ENCODE results near the gene GIT2.
"Not testable (repeated sequence)": the region's sequence is repeated elsewhere in the genome, so short reads cannot be mapped to it uniquely, and the experiment has no call there.

The GIT2 gene

DNA sequence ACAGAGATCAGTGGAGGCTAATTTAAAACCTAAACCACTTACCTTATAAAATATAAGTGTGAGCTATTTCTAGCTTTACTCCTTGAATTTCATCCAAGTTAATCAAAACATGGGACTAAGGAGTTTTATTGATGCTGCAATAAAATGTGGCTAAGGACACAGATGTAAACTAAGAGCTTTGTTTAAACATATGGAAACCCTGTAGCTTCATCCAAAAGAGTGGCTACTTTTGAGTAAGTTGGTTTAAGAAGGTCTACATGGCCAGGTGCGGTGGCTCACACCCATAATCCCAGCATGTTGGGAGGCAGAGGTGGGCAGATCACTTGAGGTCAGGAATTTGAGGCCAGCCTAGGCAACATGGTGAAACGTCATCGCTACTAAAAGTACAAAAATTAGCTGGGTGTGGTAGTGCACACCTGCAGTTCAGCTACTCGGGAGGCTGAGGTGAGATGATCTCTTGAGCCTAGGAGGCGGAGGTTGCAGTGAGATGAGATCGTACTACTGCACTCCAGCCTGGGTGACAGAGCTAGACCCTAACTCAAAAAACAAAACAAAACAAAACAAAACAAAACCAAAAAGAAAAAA lies 55.7 kb downstream of the GIT2 start:
- DNase-seq: no peak

DNA sequence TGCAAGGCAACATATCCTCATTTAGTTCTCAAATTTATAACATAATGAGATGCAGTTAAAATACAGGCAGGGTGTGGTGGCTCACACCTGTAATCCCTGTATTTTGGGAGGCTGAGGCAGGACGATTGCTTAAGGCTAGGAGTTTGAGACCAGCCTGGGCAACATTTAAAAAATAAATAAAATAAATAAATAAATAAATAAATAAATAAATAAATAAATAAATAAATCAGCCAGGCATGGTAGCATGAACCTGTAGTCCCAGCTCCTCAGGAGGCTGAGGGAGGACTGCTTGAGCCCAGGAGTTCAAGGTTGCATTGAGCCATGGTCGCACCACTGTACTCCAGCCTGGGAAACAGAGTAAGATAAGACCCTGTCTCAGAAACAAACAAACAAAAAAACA lies 56.7 kb downstream of the GIT2 start:
- DNase-seq: no peak

DNA sequence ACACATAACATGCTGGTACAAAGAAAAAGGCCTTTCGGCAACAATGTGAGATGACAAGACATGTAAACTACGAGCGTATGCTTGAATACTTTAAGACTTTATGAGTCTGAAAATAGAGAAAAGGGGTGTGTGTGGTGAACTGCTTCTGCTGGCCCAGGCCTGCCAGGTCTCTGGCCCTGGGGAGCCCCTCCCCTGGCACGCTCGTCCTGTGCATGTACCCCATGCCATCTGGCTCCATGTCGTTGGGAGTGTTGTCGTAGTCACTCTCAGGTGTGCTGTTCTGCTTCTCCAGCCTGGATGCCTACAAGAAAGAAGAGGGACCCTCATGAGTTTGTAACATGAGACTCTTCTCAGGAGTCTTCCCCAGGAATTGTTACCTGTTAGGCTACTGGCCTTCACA lies 57.2 kb downstream of the GIT2 start:
- no peak for DNase-seq

DNA sequence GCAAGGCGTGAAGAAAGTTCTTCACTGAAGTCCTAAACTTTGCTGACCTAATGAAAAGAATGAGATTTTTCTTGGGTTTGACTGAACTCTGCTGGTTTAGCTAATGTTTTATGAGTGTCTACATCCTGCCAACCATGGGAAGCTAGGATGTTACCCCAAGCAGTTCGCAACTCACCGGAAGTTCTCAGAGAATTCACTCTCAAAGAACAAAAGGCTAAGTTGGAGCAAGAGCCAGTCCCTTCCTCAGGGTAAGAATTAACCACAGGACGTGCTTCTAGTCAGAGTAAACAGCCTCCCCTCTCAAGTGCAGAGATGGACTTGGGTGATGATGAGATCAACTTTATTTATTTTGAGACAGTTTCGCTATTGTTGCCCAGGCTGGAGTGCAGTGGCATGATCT lies 58.8 kb downstream of the GIT2 start:
- DNase-seq: no peak

DNA sequence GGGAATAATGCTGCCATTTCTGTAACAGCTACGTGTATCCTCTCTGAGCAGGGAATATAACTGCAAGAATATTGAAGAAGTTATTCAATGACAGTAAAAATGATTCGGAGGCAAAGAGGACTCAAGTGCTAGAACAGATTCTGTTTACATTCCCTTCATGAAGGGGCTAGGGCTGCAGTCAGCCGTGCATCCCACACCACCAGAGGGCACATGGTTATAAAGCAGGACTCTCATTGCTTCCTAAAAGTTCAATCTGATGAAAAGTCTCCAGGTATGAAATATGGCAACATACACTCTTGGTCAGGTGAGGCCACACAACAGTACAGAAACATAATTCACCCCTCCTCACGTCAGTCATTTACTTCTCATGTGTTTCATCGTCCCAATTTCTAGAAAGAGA lies 62.1 kb downstream of the GIT2 start:
- DNase-seq: peak; percentile 28

DNA sequence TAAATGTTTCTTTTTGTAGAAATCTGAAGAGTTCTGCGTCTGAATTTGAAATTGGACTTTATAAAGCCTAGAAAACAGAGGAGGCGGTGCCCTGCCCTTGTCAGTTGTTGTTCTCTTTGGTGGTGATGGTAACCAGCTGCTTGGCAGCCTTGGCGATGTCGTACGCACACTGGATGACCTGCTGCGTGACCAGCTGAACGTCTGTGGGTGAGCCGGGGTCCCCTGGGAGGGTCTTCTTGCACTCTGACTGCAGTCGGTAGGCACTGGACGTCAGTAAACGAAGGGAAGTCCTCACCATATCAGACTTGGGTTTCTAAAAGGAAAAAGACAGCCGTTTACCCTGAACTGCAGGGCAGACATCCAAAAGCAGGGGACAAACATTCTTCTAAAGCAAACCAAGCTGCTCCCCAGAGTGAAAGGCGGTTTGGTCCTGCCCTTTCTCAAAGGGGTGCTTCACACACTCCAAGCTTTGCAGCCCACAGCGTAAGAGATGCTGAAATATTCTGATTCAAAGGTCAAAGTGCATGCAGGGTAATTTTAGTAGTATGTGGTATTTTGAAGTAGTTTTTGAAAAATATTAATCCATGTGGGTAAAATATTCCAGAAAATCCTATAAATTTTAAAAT lies 63.2 kb downstream of the GIT2 start:
- DNase-seq: no peak

DNA sequence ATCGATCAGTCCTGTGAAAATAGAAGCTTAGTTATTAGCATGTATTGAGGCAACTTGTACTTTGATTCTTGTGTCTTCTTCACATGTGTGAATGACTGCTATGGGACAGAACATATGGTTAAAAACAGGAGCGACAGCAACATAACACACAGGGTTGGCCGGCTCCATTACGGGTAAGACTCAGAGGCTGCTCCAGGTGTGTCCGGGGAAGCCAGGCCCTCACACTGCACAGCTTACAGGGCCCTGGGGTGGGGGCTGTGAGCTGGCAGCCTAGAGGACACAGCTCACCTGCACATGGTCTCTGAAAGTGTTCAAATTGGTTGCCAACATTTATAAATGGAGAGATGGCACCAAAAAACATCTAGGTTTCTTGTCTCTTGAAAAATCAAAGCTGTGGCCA lies 65.0 kb downstream of the GIT2 start:
- DNase-seq: no peak

DNA sequence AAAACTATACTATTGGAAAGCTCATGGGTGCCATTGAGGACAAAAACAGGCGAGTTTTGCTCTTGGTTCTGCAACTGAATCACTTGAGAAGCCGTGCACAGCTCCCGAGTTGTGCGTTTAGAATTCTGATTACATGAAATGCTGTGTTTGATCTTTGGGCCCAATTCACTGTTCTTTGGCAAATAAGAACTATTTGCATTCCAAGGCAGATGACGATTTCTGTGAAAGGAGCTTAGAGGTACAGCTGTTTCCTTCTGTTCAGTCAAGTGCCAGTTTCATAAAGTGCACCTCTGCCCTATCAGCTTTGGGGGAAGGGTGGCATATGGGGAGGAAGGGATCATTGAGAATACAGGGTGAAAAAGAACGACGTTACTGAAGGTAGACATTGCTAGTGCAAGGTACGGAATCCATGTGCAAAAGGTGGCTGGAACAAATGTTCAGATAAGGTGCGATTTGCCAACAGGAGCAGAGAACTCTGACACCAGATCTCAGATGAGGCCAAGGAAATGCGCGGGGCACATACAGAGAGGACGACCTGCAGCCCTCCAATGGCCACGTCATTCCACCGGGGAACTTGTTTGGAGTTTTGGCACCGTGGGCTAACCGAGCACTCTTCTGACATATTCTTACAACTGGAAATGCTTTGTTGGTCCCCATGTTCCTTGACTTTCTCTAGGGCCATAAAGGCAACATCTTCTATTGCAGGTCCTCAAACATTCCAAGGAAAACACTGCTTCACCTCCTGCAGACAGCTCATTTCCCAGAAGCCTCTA lies 66.0 kb downstream of the GIT2 start:
- DNase-seq: no peak

DNA sequence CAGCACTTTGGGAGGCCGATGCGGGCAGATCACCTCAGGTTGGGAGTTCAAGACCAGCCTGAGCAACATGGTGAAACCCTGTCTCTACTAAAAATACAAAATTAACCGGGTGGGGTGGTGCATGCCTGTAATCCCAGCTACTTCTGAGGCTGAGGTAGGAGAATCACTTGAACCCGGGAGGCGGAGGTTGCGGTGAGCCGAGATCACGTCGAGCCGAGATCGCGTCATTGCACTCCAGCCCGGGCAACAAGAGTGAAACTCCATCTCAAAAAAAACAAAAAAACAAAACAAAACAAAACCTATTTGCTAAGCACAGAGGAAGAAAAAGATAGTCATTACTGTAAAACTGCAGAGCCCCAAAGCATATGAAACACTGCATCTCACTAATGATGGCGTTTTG lies 66.8 kb downstream of the GIT2 start:
- DNase-seq: not testable (repeated sequence)

DNA sequence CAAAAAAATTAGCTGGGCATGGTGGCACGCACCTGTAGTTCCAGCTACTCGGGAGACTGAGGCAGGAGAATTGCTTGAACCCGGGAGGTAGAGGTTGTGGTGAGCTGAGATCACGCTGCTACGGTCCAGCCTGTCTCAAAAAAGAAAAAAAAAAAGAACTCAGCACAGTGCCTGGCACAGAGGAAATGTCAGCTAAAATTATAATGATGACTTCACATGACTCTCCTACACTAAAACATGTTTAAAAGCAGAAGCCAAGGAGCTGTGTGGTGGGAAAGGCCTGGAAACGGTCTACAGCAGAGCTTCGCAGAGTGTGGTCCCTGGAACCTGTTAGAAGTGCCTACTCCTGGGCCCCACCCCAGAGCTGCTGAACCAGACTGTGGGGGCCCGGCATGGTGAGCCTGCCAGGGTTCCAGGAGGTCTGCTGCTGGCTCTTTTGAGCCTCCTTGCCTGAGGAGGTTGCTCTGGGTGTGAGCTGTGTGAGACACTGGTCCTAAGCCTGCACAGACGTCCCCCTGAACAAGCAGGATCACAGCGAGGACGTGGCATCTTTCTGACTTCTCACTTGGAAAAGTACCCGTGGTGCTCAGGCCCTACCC lies 68.0 kb downstream of the GIT2 start:
- no peak for DNase-seq

DNA sequence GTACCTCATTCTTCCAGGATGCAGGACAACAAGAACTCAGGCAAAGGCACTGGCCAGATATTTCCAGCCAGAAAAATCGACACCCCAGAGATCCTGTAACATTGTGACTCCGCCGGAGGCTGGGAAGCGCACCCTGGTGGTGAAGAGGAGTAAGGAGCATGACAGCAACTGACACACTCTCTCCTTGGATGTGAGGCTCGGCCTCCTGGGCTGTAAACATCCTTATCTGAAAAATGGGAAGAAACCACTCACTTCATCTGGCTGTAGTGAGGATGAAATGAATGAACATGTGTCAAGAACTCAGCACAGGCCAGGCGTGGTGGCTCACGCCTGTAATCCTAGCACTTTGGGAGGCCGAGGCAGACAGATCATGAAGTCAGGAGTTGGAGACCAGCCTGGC lies 68.5 kb downstream of the GIT2 start:
- DNase-seq: peak; percentile 62

DNA sequence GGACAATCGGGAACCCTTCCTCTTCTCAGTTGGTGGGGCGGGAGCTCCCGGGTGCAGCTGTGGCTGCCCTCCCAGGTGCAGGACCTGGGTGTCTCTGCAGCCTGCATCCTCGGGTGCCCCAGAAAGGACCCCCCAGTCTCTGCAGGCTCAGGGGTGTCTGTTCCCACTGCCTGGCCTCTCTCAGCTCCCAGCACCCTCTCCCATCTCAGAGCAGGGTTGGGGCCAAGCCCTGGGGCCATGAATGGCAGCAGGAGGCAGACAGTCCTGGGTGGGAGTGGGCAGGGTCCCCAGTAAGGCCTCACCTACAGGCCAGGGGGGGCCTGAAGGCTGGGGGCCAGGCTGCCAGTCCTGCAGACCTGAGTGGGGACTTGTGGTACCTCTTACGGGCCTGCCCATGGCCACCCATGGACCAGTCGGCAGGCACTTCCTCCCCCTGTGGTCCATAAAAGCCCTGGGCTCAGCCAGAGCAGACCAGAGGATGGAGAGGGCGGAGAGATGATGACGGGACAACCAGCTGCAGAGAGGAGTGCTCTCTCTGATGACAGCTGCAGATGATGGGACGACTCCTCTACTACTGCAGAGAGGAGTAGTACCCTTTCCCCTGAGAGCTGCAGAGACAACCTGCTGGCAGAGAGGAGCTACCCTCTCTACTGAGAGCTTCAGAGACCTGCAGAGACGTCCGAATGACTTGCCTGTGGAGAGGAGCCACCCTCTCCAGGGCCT lies 69.5 kb downstream of the GIT2 start:
- no peak for DNase-seq

DNA sequence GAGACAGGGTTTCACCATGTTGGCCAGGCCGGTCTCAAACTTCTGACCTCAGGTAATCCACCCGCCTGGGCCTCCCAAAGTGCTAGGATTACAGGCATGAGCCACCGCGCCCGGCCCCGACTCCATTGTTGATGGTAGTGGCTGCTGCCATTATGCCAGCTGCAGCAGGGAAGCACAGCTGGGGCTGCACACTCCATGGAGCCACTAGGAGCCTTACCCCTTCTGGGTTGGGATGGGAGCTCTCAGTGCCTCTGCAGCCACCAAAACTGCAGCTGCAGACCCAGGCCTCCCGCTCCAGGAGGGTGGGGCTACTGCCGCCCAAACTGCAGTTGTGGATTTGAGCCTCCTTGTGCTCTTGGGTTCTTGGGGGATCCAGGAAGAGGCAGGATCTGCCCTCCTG lies 70.2 kb downstream of the GIT2 start:
- no peak for DNase-seq

DNA sequence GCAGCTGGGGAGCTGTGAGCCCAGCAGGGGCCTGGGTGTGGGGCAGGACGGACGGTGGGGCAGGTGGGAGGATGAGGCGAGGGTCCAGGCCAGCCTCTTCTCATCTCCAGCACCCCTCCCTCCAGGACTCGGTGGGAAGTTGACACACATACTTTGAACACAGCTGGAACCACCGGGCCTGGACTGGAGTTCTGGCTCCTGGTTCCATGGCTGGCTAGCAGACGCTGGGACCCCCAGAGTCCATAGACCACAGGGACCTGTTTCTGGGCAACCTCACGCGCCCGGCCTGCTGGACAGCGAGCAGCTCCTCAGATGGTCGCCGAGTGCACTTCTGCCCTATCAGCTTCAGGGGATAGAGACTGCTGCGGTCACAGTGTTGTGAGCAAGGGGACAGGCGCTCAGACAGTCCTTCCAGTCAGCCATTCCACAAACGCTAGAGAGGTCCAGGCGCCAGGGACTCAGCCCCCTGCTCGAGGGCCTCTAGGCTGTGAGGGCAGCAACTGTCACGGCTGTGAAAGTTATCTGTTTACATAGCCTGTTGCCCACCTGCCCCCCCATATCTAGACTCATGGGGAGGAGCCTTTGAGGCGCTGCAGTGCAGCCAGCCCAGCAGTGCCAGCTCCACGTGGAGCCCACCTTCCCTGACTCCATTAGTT lies 70.9 kb downstream of the GIT2 start:
- no peak for DNase-seq

DNA sequence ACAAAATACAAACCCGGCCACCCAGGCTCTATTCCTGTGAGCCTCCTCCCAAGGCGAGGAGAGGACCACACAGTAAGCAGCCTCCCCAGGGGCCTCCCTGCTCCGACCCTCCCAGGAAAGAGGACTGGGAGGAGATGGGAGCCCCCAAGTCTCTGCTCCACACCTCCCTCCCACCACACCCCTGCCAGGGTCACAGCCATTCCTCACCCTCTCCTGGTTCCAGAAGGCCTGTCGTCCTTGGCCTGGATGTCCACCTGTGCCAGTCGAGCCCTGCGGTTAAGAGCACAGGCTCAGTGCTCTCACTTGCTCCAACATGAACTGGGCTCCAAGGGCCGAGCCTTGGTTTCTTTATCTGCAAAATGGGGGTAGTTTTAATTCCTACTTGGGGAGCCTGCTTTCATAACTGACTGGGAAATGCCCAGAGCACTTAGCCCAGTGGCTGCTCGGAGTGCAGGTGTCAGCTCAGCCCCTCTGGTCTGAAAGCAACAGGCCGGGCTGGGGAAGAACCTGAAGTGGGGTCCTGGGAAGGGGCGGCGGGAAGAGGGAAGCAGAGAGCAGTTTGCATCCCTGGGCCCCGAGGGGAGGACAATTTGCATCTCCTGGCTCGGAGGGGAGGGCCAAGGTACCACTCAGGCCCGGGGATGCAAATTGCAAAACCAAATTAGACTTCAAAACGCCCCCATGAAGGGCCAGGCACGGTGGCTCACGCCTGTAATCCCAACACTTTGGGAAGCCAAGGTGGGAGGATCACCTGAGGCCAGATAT lies 72.5 kb downstream of the GIT2 start:
- no peak for DNase-seq

DNA sequence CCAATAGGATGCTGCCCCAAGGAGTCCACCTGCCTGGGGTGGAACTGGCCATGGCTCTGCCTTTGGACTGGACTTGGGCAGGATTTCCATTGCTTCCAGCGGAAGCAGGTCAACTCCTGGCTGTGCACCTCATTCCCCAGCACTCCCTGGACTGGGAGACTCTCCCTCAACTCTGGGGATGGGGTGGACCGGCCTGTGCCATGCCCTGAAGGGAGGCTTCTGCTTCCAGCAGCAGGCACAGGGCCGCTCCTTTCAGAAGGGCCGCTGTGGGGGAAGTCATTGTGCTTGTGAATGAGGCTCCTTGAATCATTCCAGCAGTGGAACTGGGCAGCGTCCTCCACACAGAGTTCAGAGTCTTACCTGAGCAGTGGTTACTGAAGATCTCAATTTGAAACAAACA lies 73.1 kb downstream of the GIT2 start:
- DNase-seq: no peak

DNA sequence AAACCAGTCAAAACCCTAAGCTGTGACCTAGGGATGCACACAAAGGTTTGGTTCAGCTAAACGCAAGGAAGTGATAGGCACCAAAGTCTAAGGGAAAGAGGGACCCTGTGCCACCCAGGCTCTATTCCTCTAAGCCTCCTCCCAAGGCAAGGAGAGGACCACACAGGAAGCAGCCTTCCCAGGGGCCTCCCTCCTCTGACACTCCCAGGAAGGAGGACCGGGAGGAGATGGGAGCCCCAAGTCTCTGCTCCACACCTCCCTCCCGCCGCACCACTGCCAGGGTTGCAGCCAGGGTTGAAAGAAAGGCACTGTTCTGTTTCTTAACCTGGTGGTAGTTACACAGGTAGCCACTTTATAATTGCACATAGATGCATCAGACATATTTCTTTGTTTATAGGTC lies 74.2 kb downstream of the GIT2 start:
- DNase-seq: no peak

DNA sequence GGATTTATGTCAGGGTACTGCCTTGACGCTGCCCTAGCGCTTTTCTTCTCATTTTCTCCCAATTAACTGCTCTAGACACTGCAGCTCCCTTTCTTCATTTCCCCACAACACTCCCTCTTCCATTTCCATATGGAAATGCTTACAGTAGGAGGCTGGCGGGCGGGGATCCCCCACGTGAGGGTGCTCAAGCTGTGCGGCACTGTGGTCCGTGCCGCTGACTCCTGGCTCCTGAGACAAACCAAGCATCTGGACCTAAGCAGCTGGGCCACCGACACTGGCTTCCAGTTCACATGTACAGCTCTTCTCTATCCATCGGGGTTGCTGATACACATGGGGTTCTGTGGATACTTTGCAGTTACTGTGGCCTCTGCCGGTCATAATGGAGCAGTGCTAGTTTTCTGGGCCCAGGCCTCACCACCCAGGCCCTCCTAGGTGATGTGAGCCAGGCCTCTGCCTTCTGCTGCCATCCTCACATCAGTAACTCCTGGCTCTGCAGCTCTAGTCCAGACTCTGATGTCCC lies 75.8 kb downstream of the GIT2 start:
- no peak for DNase-seq

DNA sequence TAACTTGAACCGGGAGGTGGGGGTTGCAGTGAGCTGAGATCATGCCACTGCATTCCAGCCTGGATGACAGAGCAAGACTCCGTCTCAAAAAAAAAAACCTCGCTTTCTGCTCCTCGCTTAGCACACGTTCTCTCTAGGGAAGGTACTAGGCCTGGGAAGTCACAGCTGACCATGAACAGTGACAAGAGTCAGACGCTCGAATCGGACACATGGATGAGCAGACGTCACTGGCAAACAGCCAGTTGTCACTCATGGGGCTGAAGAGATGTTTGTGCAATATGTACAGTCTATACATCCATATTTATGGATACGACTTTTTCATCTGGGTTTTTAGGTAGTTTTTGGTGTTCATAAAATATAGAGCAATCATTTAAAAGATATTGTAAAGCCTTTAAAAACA lies 76.7 kb downstream of the GIT2 start:
- DNase-seq: no peak

DNA sequence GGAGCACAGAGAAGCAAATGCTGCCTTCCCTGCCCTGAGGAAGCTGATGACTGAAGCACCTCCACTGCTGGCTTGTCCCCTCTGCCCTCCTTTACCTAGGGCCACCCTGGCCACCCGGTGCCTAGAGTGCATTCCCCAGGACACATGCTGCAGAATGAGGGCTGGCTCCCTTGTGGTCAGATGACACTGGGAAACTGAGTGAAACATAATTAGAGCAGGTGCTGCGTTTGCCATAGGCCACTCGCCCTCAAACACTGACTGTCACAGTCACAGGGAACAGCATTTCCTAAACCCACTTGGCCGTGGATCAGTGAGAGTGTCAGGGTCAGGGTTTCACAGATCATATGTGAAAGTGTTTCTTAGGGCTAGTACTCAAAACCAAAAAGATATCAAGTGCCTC lies 80.1 kb downstream of the GIT2 start:
- DNase-seq: no peak

DNA sequence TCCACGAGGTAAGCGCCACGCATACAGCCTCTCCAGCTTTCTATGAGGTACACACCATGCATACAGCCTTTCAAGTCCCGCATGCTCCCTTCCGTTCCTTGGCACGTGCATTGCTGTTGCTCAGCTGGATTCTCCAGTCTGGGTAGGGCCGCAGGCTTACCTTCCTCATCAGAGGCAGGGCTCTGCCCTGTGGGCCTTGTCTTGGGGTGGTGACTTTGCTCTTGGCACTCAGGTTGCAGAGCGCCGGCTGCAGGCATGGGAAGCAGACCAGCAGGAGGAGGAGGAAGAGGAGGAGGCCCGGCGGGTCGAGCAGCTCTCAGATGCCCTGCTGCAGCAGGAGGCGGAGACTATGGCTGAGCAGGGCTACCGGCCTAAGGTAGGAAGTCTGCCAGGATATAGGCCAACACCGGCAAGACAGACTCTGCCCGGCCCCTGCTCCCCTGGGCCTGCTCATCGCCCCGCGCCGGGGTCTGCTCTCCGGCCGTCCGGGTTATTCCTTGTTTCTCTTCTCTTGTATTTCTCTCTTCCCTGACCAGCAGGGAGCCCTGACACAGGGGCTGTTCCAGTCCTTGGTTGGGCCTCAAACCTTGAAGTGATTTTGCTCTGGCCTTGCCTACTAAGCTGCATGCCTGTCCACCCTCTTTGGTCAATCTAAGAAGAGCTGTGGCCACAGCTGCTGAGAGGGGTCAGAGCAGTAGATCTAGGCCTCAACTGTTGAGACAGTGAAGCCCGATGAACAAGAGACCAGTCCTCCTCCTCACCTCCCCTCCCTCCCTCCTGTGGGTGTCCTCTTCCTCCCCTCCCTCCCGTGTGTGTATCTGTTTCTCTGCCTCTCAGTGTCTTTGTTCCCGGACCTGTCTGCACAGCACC lies 80.8 kb downstream of the GIT2 start:
- no peak for DNase-seq
